ENCODE results near the gene SMR3A. TPM values are rescaled to one million over a fixed set of nuclear protein-coding genes. Genes with fewer than 3 reads are reported as not detected.

The SMR3A gene
- total RNA-seq, 1 experiment from 2014 or later, result not detected

- CTCF ChIA-PET, result no interaction called here
- no peak overlapping the region for H3K27ac ChIP-seq (ENCODE audit: low read depth, low read length, poor library complexity, severe bottlenecking)
- no peaks in the 10 kb centered on the region for H3K4me1 ChIP-seq (ENCODE audit: insufficient read depth, low read length, poor library complexity, severe bottlenecking)
- intact Hi-C loops (cut with micrococcal nuclease; ENCODE audit: unreplicated experiment), result no loop called here
- H3K9me3 ChIP-seq (ENCODE audit: low read depth, low read length, poor library complexity, severe bottlenecking), result no peaks in the 10 kb centered on the region
- TF ChIP-seq EZH2 (IDR thresholded peaks at IDR 0.05; ENCODE audit: borderline replicate concordance, low read depth, low read length, poor library complexity, severe bottlenecking) (no peak), CTCF (conservative IDR thresholded peaks at IDR 0.05; ENCODE audit: low read depth, low read length) (no peak)
- DNase-seq (ENCODE audit: low spot score), result no peak
- POLR2A ChIA-PET (ENCODE audit: low non-redundant PET), result no interaction called here
- no peaks in the 10 kb centered on the region for H3K36me3 ChIP-seq (ENCODE audit: insufficient read depth, low read length, poor library complexity, severe bottlenecking)
- no peaks in the 10 kb centered on the region for H3K27me3 ChIP-seq (replicated peaks; ENCODE audit: insufficient read depth, low read depth, low read length, poor library complexity)
- no TSS peak for BruUV-seq (replicated peaks)
- no peak overlapping the region for H3K4me3 ChIP-seq (ENCODE audit: low read depth, low read length, poor library complexity, severe bottlenecking)
Observed at GRCh38 chr4:70364002-70364401, 3.4 kb downstream of the SMR3A start.

- H3K36me3 ChIP-seq (ENCODE audit: insufficient read depth, low read length, poor library complexity, severe bottlenecking), result no peaks in the 10 kb centered on the region
- H3K9me3 ChIP-seq (ENCODE audit: low read depth, low read length, poor library complexity, severe bottlenecking), result no peaks in the 10 kb centered on the region
- ChIA-PET POLR2A (ENCODE audit: low non-redundant PET) (no interaction called here), CTCF (no interaction called here)
- no peak for DNase-seq (ENCODE audit: low spot score)
- BruUV-seq (replicated peaks), result no TSS peak
- no peaks in the 10 kb centered on the region for H3K4me1 ChIP-seq (ENCODE audit: insufficient read depth, low read length, poor library complexity, severe bottlenecking)
- TF ChIP-seq EZH2 (IDR thresholded peaks at IDR 0.05; ENCODE audit: borderline replicate concordance, low read depth, low read length, poor library complexity, severe bottlenecking), result no peak
- no peak for TF ChIP-seq CTCF (conservative IDR thresholded peaks at IDR 0.05; ENCODE audit: low read depth, low read length)
- no peak overlapping the region for H3K27ac ChIP-seq (ENCODE audit: low read depth, low read length, poor library complexity, severe bottlenecking)
- no peaks in the 10 kb centered on the region for H3K27me3 ChIP-seq (replicated peaks; ENCODE audit: insufficient read depth, low read depth, low read length, poor library complexity)
- intact Hi-C loops (cut with micrococcal nuclease; ENCODE audit: unreplicated experiment), result no loop called here
- no peak overlapping the region for H3K4me3 ChIP-seq (ENCODE audit: low read depth, low read length, poor library complexity, severe bottlenecking)
Observed at GRCh38 chr4:70365479-70365878, 4.9 kb downstream of the SMR3A start.

GRCh38 chr4:70367813-70368212, 7.3 kb downstream of the SMR3A start:
- no peak for TF ChIP-seq CTCF (conservative IDR thresholded peaks at IDR 0.05; ENCODE audit: low read depth, low read length)
- TF ChIP-seq EZH2 (IDR thresholded peaks at IDR 0.05; ENCODE audit: borderline replicate concordance, low read depth, low read length, poor library complexity, severe bottlenecking), result no peak
- BruUV-seq (replicated peaks), result no TSS peak
- DNase-seq (ENCODE audit: low spot score), result no peak
- H3K4me1 ChIP-seq (ENCODE audit: insufficient read depth, low read length, poor library complexity, severe bottlenecking), result no peaks in the 10 kb centered on the region
- H3K36me3 ChIP-seq (ENCODE audit: insufficient read depth, low read length, poor library complexity, severe bottlenecking), result no peaks in the 10 kb centered on the region
- ChIA-PET POLR2A (ENCODE audit: low non-redundant PET) (no interaction called here), CTCF (no interaction called here)
- no peaks in the 10 kb centered on the region for H3K9me3 ChIP-seq (ENCODE audit: low read depth, low read length, poor library complexity, severe bottlenecking)
- no peak overlapping the region for H3K4me3 ChIP-seq (ENCODE audit: low read depth, low read length, poor library complexity, severe bottlenecking)
- H3K27me3 ChIP-seq (replicated peaks; ENCODE audit: insufficient read depth, low read depth, low read length, poor library complexity), result no peaks in the 10 kb centered on the region
- intact Hi-C loops (cut with micrococcal nuclease; ENCODE audit: unreplicated experiment), result no loop called here
- no peak overlapping the region for H3K27ac ChIP-seq (ENCODE audit: low read depth, low read length, poor library complexity, severe bottlenecking)
